GM18858 (cell line): ENCODE results near the gene RASSF1.

Experiments
- ATAC-seq: cut with Tn5 transposase; IDR thresholded peaks from one replicate; pipeline ENCODE4 v1.9.1; 2021; ENCODE audit not compliant: unreplicated experiment

Gene RASSF1

GRCh38 chr3:50340448-50341329 lies at the start of gene RASSF1:
Gene RASSF1, minus strand, starts transcription at chr3:50340836. Its CDS starts 31 bp downstream, at chr3:50340805.
- ATAC-seq, result no peak

DNA sequence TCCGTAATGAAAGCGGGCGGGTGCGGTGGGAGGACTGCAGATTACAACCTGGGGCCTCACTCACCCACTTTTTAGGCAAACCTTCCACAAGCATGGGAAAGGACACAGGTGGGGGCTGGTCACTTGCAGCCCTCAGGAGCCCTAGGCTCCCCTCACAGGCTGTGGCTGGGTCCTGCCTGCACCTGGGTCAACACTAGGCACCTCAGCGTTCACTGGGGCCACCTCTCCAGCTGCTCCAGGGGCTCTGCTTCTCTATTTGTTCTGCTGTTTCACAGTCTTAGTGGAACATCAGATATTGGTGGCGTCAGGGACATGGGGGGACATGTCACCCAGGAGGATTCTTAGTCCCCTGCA lies 48.8 kb upstream of the RASSF1 start:
- no peak for ATAC-seq

GRCh38 chr3:50388720-50389413 lies 48.2 kb upstream of the RASSF1 start:
- no peak for ATAC-seq

DNA sequence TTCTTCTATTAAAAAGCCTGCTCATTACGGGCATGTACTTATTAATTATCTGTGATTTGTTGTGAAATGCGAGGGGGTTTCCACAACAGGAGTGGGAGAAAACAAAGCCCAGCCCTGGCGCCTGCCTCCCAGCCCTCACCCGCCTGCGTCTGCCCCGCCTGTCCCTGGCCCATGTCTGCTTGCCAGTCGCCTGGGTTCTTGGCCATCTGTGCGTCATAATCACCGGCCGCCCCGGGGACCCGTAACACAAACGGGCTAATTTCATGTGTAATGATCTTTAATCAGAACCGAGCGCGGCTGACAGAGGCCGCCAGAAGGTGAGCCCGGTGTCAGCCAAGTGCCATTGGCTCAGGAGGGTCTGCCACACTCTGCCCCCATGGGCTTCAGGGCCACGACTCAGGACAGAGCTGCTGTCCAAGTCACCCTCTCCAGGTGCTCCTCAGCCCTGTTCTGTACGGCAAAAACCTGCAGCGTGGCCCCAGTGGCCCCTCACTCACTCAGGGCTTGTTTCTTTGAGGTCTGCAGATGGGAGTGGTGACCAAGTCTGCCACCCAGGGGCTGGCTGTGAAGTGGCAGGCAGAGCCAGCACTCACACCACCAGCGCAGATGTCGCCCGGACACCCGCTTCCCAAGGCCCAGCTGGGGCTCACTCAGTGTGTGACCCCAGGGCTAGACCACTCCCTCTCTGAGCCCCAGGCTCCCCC lies 47.5 kb upstream of the RASSF1 start:
- no peak for ATAC-seq

GRCh38 chr3:50385754-50386153 lies 45.1 kb upstream of the RASSF1 start:
- ATAC-seq, result no peak

DNA sequence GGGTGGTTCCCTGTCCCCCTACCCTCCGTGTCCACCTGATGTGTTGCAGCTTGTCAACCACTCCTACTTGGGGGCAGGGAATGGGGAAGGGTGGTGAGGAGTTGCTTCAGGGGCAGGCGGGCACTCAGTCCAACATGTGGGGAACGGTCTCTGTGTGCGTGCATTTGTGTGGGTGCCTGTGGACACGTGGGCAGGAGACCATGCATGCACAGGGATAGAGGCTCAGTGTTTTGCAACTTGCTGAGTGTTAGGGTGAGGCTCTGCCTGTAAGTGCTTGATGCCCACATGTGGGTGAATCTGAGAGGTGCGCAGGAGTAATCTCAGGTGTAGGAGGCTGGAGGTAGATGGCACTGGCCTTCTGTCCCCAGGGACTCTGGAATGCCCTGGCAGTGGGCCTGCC lies 43.1 kb upstream of the RASSF1 start:
- ATAC-seq, result no peak

- no peak for ATAC-seq
Observed at GRCh38 chr3:50382722-50383121, 42.1 kb upstream of the RASSF1 start.

DNA sequence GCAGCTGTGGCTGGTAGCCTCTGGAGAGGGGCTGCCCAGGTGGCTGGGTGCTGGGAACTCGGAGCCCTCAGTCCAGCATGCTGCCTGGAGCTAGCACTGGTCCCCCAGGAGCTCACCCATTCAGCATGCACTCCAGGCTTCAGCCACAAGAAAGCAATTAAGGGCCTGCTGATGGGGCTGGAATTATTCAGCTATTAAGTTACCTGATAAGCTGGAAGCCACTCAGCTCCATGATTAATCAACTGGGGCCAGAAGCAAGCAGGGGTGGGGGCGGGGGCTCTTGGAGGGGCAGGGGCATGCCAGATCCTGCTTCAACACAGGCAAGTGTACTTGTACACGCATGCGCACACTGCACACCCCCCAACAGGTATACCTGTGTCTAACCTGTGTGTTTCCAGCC lies 40.7 kb upstream of the RASSF1 start:
- ATAC-seq, result no peak

DNA sequence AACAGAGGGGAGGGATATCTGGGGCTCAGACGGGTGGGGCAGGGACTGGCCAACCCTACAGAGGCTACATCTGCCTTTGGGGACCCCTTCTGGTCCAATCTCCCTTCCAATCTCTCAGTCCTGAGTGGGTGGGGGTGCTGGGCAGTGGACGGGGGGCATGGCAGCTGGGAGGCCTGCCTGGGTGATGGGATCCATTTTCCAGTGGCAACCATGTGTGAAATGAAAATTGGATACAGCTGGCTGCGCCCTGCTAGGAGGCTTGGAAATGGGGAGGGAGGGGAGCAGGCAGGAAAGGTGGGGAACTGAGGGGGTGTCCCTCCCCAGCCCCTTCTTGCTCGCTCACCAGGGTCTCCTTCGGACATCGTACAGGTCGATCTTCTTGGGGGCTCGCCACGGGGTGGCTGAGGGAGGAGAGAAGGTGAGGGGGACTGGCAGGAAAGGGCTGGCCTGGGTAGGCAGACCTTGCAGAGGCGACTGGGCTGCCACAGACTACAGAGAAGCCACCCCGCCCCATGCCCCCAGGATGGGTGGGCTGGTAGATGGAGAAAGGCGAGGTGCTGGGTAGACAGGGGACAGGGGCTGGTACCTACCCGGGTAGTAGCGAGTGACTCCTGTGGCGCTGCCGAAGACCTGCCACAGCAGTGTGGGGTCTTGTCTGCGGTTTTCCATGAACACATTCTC lies 39.9 kb upstream of the RASSF1 start:
- ATAC-seq, result no peak

- ATAC-seq, result no peak
Observed at GRCh38 chr3:50378757-50379156, 38.1 kb upstream of the RASSF1 start.

GRCh38 chr3:50378024-50378423 lies 37.4 kb upstream of the RASSF1 start:
- no peak for ATAC-seq

GRCh38 chr3:50375258-50375931 lies 34.8 kb upstream of the RASSF1 start:
- no peak for ATAC-seq

GRCh38 chr3:50374363-50375257 lies 34.0 kb upstream of the RASSF1 start:
- no peak for ATAC-seq

- ATAC-seq, result no peak
Observed at GRCh38 chr3:50373146-50374051, 32.8 kb upstream of the RASSF1 start.

- ATAC-seq, result no peak
Observed at GRCh38 chr3:50372349-50372748, 31.7 kb upstream of the RASSF1 start.

DNA sequence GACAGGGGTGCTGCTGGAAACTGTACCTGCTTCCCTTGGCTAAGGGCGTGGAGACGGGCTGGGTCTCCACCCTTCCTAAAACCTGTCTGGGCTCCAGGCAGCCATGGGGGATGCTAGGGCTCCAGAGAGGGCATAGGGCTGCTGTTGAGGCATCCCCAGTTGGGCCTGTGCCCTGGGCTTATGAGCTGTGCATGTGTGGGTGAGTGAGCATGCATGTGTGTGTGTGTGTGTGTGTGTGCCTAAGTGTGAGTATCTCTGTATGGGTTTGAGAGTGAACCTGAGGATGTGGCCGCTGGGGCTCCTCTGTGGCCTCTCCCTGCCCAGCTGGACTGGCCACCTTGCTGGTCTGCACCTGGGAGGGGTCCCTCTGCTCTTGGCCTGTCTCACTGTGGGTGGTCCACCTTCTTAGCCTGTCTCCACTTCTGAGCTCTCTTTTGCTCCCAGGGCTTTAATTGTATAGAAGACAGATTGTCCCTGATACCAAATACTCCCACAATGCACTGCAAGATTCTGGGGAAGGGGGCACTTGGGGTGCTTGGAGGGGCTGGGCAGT lies 30.6 kb upstream of the RASSF1 start:
- no peak for ATAC-seq

DNA sequence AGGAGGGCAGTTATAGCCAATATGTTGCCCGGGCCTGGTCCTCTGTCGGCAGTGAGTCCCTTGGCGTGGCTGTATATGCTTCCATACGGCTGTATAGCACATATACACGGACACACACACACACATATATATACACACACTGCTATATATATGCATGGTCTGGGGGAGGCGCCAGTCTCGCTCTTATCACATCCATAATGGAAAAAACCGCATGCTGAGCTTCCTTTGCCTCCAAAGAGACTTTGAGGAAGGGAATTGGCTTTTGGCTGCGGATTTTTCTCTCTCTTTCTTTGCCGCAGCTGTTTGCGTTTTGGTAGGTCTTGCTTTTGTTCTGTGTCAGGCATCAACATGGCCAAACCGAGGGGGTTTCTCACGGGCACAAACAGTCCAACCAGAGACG lies 30.0 kb upstream of the RASSF1 start:
- no peak for ATAC-seq

DNA sequence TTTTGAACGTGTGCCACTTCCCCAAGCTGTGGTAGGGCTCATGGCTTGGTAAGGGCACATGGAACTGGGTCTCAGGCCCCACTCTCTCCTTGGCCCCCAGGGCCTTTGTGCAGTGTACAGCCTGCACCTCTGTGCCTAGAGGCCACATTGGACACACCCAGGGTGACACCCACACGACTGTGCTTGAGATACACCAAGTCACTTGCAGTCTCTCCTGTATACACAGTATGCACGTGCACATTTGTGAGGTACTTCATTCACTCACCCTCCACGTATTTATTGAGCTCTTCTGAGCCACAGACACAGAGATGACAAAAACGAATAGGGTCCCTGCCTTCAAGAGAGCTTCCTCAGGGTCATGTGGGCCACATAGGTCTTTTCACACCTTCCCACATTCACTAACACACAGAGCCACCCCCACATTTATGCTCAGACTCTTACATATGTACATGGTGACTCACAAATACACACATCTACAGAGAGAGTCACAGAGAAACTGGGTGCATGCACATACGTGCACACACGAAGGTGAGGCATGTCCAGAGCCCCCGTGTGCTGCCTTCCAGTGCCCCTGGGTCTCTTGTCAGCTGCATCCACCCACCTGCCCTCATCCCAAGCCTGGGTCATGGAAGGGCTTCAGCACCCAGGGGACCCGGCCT lies 28.5 kb upstream of the RASSF1 start:
- ATAC-seq, result no peak
